SKM-1 treated with dmso at 0.1 percent for 144 hours (cell line): ENCODE measurements around the gene ERMARD.
"Not testable (repeated sequence)": the region's sequence is repeated elsewhere in the genome, so short reads cannot be mapped to it uniquely, and the experiment has no call there.

Experiments
- DNase-seq: peaks from one replicate; lab custom pipeline; 2025; ENCODE audit not compliant: unreplicated experiment; lab: John Stamatoyannopoulos, UW

ERMARD gene

DNA sequence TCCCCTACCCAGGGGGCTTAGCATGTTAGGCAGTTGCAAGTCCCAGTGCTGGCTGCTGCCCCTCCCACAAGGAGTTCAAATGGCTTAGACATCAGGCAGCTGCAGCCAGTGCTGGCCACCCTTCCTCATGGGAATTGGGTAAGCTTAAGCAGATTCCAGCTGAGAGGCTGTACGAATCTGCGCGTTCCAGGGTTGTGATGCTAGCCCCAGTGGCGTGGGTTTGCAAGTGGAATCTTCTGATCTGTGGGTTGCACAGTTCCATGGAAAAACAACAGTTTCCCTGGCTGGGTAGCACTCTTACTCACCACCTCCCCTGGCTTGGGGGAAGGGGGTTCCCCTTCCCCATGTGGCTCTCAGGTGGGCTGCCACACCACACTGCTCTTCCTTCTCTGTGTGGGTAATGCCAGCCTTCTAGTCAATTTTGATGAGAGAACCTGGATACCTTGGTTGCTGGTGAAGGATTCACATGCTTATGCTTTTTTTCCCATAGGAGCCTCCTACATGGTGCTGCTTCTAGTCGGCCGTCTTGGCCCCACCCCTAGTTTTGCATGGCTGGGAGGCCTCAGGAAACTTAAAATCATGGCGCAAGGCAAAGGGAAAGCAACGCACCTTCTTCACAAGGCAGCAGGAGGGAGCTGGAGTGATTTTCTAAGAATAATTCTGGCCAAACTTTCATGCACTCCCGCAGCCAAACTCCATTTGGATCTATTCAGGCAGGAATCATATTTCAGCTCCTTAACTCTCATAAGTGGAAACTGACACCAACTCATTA lies 13.0 kb upstream of the ERMARD start:
- no peak for DNase-seq

DNA sequence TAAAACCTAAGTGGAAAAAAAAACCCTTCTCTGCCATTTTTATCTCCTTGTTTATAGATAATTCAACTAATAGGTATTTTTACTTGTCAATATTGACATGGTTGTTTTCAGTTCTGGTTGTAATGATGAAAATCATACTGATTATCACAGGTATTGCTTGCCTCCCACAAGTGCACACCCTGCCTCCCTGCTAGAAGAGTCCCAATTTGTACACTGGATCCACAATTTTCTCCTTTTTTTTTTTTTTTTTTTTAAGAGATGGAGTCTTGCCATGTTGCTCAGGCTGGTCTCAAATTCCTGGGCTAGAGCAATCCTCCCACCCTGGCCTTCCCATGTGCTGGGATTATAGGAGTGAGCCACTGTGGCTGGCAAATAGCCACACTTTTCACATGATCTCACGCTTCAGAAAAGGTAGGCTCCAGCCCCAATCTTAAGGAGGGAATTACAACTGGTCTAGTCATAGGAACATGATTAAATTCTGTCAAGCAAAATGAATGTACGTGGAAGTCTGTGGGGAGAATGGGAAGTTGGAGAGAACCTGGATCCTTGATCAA lies 12.4 kb upstream of the ERMARD start:
- no peak for DNase-seq

DNA sequence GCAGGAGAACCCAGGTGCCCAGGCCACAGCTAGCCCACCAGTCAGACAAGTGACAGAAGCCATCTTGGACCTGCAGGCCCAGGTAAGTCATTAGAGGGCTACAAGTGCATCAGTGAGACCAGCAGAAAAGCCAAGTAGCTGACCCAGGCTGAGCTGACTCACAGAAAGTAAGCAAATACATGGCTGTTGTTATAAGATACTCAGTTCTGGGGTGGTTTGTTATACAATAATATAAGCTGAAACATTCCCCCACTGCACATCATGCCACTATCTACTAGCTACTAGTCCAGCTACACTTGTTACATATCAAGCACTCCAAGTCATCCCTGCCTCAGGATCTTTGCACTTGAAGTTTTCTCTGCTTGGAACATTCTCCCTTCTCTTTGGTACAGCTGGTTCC lies 10.1 kb upstream of the ERMARD start:
- DNase-seq, result no peak

DNA sequence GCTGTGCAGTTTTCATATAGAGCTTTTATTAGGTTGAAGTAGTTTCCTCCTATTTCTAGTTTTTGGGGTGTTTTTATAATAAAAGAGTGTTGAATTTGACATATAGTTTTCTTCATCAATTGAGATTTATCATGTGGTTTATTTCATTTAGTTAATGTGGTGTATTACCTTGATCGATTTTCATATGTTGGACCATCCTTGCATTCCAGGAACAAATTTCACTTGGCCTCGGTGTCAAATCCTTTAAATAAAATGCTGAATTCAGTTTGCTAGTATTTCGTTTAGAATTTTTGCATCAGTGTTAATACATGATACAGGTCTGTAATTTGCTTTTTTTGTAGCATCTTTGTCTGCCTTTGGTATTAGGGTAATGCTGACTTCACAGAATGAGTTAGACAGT lies 6.0 kb upstream of the ERMARD start:
- DNase-seq, result no peak

DNA sequence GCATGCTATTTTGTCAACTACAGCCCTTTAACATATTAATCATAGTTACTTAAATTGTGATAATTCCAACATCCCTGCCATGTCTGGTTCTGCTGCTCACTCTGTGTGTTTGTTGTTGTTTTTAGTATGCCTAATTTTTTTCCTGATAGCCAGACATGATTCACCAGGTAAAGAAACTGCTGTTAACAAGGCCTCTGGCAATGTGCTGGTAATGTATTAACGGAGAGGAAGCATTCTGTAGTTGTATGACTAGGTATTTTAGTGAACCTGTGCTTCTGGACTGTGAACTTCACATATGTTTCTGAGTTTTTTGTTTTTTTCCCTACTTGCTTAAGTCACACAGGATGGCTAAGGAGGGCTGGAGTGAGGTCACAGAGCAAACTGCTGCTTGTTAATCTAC lies 4.9 kb upstream of the ERMARD start:
- no peak for DNase-seq

DNA sequence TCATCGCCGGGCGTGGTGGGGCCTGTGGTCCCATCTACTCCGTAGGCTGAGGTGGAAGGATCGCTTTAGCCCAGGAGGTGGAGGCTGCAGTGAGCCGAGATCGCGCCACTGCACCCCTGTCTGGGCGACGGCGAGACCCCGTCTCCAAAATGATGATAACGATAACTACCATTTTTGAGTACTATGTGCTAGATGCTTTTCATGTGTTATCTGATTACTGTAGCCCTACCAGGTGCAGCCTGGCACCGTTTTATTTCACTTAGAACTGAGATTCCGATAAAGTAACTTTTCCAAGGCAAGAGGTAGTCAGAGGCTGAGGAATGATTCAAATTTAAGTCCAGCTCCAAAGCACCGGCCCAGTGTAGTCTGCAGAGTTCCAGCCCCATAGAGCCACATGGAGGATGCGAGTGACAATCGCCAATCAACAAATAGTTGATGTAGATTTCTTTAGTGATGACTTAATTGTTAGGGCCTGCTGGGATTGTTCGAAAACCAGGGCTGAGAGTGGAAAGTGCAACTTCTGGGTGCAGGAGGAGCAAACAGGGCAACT lies 727 bp downstream of the ERMARD start:
- DNase-seq, result no peak

DNA sequence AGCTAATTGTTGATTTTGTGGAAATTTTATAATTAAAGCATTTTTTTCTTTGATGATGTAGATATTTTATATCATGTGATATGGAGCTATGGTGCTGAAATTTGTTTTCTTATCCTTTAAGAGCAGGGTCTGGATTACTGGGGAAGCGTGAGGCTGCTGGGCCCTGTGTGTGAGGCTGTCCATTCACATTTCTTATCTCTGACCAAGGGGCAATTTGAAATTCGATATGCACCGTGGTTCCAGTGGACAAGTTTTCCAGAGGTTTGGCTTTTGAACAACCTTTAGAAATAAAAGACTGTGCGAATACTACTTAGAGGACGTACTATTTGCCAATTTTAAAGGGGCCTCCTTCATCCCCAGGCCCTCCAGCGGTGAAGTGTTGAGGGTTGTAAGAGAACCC lies 3.7 kb downstream of the ERMARD start:
- no peak for DNase-seq

DNA sequence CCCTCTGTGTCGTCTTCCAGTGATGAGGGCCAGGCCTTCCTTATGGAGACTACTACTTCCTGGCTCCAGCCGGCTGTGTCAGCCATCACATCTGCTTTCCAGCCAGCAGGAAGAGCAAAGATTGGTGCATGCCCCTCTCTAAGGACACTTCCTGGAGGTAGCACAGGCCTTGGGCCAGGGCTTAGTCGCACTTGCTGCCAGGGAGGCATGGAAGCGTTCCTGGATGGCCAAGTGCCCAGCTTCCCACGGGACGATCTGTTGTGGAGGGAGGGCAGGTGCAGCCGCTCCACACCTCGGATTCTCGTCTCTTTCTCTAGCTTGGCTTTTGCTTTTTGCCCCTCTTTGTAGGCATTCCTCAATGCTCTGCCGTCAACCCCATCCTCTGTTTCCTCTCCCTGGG lies 11.9 kb downstream of the ERMARD start:
- no peak for DNase-seq

DNA sequence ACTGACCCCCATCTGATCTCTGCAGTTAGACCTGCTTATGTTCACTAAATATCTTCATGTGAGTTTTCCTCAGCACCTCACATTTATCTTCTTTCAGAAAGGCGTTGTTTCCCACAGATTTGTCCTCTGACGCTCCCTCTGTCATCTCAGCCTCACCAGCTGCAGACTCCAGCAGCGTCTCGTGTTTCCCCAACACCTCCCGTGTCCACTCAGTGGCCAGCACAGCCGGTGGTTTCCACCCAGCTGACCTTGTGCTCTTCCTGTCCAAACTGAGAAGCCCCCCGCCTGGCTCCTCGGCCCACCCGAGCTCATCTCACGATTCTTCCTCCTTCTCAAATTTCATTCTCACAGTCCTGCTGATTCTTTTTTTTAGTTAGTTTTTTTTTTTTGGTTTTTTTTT lies 12.5 kb downstream of the ERMARD start:
- DNase-seq, result no peak

DNA sequence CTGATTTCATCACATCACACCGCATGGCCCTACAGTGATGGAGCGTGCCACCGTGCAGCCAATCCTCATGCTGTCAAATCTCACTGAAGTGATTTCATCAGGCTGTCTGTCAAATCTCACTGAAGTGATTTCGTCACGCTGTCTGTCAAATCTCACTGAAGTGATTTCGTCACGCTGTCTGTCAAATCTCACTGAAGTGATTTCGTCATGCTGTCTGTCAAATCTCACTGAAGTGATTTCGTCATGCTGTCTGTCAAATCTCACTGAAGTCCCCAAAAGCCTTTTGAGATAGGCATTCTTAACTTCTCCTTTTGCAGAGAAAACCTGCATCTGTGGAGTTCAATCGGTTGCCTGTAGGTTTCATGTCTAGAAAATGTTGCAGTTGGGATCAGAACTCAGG lies 14.4 kb downstream of the ERMARD start:
- DNase-seq, result not testable (repeated sequence)

DNA sequence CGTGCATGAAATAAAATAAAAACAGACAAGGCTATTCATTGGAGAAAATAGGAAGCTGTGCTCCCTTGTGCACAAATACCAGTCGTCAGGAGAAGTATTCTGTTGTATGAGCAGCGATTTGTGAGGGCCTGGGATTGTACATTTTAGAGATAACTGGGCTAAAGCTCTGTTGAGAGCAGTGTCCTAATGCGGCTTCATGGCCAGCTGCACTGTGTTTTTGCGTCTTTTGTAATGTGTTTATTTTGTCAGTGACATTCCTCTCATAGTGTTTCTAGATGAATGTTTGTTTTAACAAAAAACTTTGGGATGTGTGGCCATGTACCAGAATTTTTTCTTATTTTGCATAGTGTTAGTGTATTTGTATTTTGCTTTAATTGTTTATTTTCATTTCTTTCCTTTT lies 14.8 kb downstream of the ERMARD start:
- no peak for DNase-seq

DNA sequence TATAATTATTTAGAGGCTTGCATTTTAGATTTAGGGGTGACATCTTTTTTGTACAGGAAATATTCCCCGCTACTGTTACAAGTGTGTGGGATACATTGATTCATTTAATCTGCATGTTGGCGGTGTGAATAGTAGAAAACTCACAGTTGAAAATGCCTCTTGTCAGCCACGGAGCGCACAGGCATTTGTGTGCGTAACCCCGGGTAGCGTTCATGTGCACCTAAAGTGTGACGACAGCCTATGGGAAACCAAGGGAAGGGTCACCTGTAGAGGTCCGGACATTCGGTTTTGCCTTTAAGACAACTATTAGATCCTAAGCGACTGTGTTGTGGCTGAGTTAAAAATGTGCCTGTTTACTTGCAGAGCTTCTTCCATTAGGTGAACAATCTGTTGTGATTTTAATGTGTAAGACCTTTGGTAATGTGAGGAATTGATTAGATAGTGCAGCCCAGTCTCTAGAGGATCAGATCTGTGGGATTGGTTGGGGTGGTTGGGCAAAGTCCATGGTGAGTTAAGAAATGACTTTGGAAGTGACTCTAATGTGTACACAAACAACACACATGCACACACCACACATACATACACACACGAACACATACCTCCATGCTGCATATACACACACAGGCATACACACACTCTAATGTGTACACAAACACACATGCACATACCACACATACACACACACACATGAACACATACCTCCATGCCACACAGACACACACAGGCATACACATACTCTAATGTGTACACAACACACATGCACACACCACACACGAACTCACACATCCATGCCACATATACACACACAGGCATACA lies 15.7 kb downstream of the ERMARD start:
- no peak for DNase-seq

DNA sequence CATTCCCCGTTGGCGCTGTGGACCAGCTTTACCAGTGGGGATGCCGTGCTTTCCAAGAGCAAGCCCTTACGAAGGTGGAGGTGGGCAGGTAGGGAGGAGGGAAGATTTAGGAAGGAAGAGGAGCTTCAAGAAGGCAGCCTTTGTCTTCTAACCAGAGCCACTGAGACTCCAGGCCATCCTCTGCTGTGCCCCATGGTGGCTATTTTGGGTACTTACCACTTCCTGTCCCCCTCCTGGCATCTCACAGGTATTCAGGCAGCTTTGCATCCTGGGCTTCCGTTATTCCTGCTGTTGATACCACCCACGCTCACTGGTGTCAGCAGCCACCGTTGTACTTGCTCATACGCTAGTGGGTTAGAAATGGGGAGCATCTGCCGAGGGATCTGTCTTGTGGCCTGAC lies 22.9 kb downstream of the ERMARD start:
- DNase-seq, result no peak

DNA sequence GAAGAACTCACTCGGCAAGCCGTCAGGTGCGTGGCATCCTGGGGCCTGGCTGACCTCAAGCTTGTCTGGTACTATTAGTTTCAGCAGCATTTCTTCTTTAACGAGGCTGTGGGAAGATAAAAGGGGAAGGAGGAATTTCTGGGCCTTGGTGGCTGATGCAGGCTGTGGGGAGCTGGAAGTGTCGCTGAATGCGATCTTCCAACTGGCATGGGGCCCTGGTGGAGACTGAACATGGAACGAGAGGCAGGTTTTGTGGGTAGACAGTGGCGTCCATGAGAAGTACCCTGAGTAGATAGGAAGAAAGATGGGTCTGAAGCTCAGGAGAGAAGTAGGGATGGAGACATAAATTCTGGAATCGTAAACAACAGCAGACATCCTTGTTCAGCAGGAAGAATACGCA lies 23.9 kb downstream of the ERMARD start:
- no peak for DNase-seq

DNA sequence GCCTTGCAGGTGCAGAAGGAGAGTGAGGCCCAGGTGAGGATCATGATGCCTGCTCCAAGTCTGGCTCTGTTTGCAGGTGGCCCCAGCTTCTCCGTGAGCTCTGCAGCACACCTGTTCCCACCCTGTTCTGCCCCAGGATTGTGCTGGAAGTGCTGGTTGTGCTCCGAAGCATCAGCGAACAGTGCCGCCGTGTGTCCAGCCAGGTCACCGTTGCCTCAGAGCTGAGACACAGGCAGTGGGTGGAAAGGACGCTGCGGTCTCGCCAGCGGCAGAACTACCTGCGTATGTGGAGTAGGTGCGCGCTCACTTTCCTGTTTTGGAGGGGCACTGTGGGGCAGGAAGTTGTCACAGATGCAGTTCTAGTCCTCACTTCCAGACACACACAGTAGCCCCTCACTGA lies 25.0 kb downstream of the ERMARD start:
- DNase-seq, result no peak

DNA sequence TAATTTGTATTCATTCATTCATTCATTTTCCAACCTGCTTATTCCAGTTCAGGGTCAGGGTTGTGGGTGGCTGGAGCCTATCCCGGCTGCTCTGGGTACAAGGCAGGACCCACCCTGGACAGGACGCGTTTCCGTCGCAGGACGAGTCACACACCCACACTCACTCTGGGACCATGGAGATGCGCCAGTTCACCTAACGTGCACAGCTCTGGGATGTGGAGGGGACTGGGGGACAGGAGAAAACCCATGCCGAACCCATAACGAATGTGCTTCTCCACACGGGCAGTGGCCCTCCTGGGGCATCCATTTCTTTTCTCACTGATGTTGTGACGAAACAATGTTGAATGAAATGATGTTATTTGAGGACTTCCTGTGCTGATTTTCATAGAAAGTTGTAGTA lies 26.5 kb downstream of the ERMARD start:
- no peak for DNase-seq

DNA sequence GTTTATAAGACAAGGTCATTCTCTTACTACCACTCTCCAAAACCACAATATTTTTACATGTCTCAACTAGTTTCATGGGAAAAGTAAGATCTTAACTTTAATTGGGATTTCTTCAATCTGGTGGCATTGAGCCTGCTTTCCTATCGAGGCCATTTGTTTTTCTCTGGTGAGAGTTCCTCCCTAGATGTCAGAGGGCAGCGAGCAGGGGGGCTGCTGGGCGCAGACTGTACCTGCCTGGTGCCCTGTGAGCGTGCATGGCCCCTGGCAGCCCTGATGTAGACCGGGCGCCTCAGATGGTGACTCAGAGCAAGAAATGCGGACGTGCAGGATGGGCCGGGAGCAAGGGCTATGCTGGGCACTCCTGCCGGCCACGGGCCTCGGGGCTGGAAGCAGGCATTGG lies 27.2 kb downstream of the ERMARD start:
- DNase-seq, result no peak

DNA sequence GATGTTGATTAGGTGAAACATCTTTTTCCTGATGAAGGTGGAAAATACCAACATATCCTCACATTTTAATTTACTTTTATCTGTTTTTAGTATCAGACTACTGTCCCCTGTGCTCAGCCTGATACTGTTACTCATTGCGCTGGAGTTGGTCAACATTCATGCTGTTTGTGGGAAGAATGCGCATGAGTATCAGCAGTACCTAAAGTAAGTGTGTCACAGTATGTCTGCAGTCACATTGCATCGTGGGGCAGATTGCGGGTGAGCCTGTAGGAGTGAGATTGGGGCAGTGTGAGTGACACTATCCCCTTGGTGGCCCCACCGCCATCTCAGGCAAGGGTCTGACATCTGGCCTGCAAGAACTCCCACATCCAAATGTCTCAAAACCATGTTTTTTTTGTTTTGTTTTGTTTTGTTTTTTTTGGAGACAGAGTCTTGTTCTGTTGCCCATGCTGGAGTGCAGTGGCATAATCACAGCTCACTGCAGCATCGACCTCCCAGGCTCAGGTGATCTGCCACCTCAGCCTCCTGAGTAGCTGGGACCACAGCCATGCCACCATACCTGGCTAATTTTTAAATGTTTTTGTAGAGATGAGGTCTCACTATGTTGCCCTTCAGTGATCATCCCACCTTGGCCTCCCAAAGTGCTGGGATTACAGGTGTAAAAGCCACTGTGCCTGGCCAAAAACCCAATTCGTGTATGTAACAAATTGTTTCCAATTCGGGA lies 27.8 kb downstream of the ERMARD start:
- no peak for DNase-seq

DNA sequence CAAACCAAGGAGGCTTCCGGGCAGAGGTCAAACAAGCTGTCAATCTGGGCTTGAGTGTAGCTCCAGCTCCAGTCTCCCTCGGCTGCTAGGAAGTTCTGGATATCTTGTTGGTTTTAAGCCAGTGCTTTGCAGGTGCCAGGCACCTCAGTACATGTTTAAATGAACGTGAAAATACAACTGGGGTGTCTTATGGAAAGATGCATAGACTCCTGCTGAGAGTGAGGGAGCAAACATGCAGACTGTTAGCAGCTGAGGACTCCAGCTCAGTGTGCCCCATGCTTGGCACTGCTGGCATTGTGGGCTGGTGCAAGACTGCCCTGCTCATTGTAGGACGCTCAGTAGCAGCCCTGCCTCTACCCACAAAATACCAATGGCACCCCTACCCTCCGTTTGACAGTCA lies 28.5 kb downstream of the ERMARD start:
- no peak for DNase-seq

DNA sequence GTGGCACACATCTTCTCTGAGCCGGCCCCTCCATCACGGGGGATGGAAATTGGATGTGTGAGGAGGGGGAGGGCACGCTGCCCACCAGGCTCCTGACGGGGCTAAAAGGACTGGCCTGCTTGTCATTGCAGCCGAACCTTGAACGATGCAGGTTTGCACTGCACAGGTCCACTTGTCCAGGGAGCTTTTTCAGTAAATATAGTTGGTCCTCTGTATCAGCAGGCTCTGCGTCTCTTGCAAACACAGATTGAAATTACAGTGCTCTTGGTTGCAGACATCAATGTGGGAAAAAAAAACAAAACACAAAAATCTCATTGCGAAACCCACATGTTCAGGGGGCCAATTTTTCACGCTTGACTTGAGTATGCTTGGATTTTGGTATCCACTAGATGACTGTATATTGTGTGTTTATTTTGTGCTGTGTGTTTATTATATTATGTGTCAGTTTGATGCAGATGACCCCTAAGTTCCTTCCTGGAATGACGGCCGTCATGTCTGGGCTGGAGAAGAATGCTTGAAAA lies 29.2 kb downstream of the ERMARD start:
- DNase-seq, result no peak

DNA sequence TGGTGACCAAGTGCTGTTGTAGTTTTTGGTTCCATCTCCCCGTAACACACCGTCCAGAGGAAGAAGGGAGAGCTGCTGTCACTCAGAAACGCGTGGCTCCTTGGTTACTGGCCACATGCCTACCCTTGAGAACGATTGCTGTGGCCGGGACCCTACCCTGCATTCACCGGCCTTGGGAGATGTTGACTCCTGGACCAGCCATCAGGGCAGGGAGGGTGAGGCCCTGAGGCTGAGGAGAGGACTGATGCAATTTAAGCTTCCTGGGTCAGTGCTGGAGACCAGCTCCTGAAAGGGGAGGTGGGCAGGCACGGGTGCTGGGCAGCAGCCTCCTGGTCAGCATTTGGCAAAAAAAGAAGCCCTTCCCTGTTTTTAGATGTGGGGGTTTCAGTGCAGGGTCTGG lies 31.5 kb downstream of the ERMARD start:
- DNase-seq, result no peak
